Upper lobe of left lung (tissue), 6 donors: Measurements from ENCODE around the gene UCN2. TPM values are rescaled to one million over a fixed set of nuclear protein-coding genes. Genes with fewer than 3 reads are reported as not detected.

Experiments
- ATAC-seq, 2 donors: fragments of 200-7000 bp; cut with Tn5 transposase; one replicate each; pipeline ENCODE4 v1.9.1; 2022; ENCODE audit warnings: mild to moderate bottlenecking in 2 of 2, moderate library complexity in 2 of 2; ENCODE audit not compliant: low FRiP score in 2 of 2
- DNase-seq, 2 donors: peaks; one replicate each; pipeline ENCODE4 v3.0.0-alpha.2; 2019 to 2020
- H3K27ac ChIP-seq, 4 donors: fragments of 200-600 bp; sonication (generic); one replicate each; pipeline ENCODE4 v1.5.1; 2016 to 2019
- H3K27me3 ChIP-seq, 4 donors: fragments of 200-600 bp; sonication (generic); one replicate each; pipeline ENCODE4 v1.5.1; 2017 to 2019
- H3K36me3 ChIP-seq, 4 donors: fragments of 200-600 bp; sonication (generic); one replicate each; pipeline ENCODE4 v1.5.1; 2016 to 2019
- H3K4me1 ChIP-seq, 4 donors: fragments of 200-600 bp; sonication (generic); one replicate each; pipeline ENCODE4 v1.5.1; 2018 to 2019
- H3K4me3 ChIP-seq, 4 donors: fragments of 200-600 bp; sonication (generic); one replicate each; pipeline ENCODE4 v1.5.1; 2017 to 2019; ENCODE audit warnings: mild to moderate bottlenecking in 2 of 4, moderate library complexity in 1 of 4
- H3K9me3 ChIP-seq, 4 donors: fragments of 200-600 bp; sonication (generic); one replicate each; pipeline ENCODE4 v1.5.1; 2018 to 2019
- CTCF ChIP-seq, 6 experiments: fragments of 450-650 bp in 4 of 6; fragments of 200-600 bp in 2 of 6; sonication (generic) in 2 of 6; IDR thresholded peaks; one replicate each; pipeline ENCODE4 v1.5.1; 2016 to 2019; ENCODE audit warnings: antibody characterized with exemption in 6 of 6
- EP300 ChIP-seq, 4 donors: sonication (generic); formaldehyde crosslinking; IDR thresholded peaks; one replicate each; pipeline ENCODE4 v1.5.1; 2017; ENCODE audit warnings: antibody characterized with exemption in 4 of 4, control low read depth in 2 of 4
- POLR2A ChIP-seq, 4 donors: fragments of 450-650 bp; IDR thresholded peaks; one replicate each; pipeline ENCODE4 v1.5.1; 2016 to 2017; ENCODE audit warnings: antibody characterized with exemption in 4 of 4, mild to moderate bottlenecking in 2 of 4
- POLR2AphosphoS5 ChIP-seq, 2 donors: sonication (generic); formaldehyde crosslinking; IDR thresholded peaks; one replicate each; pipeline ENCODE4 v1.5.1; 2017; ENCODE audit warnings: antibody characterized with exemption in 2 of 2
- WGBS, 2 donors: methylation state at CpG; one replicate each; pipeline ENCODE4 v1.1.5; 2017 to 2018; 5-methylcytosine and 5-hydroxymethylcytosine counted together
- total RNA-seq, 6 donors: library from RNA; depleted of rRNA in 4 of 6; stranded (reverse); fragments of >200 nt in 4 of 6; gene quantifications; one replicate each; pipeline versions ENCODE4 v1.1.0 to v1.2.1, GENCODE V29; 2016 to 2021
- donor health status: DM: no; HTN: no; CAD: no; lungs with moderate emphysema.
- donor health status: DM: no; HTN: yes; CAD: no; lungs with severe emphysema.

The UCN2 gene
- total RNA-seq, 6 donors from 2014 or later, result not detected

GRCh38 chr3:48572517-48572916, 8.9 kb upstream of the UCN2 start:
- peak in 1 of 2 donors; percentile 22 for DNase-seq
- Histone ChIP-seq H3K9me3 (no peaks in the 10 kb centered on the region), H3K4me1 (no peaks in the 10 kb centered on the region), H3K4me3 (no peak overlapping the region), H3K27ac (no peak overlapping the region), H3K27me3 (no peaks in the 10 kb centered on the region), H3K36me3 (no peaks in the 10 kb centered on the region)
- no peak for ATAC-seq
- no peak for TF ChIP-seq EP300 (IDR thresholded peaks at IDR 0.05)
- TF ChIP-seq CTCF (IDR thresholded peaks at IDR 0.05), result no peak
- no peak for TF ChIP-seq POLR2A (IDR thresholded peaks at IDR 0.05)
- TF ChIP-seq POLR2AphosphoS5 (IDR thresholded peaks at IDR 0.05), result no peak
- WGBS, 2 donors, result 85 to 89% methylated on average over 4 to 7 of the region's 7 CpGs

GRCh38 chr3:48571938-48572337, 8.4 kb upstream of the UCN2 start:
- H3K4me1 ChIP-seq, result no peaks in the 10 kb centered on the region
- WGBS, 2 donors, result 88% methylated on average over 12 of the region's 12 CpGs
- H3K9me3 ChIP-seq, result no peaks in the 10 kb centered on the region
- DNase-seq (peak in 1 of 2 donors; percentile 56), ATAC-seq (no peak)
- no peak overlapping the region for H3K4me3 ChIP-seq
- H3K27me3 ChIP-seq, result no peaks in the 10 kb centered on the region
- TF ChIP-seq POLR2A (IDR thresholded peaks at IDR 0.05), result no peak
- no peak for TF ChIP-seq POLR2AphosphoS5 (IDR thresholded peaks at IDR 0.05)
- TF ChIP-seq CTCF (IDR thresholded peaks at IDR 0.05), result no peak
- TF ChIP-seq EP300 (IDR thresholded peaks at IDR 0.05), result no peak
- H3K27ac ChIP-seq, result no peak overlapping the region
- no peaks in the 10 kb centered on the region for H3K36me3 ChIP-seq

DNA sequence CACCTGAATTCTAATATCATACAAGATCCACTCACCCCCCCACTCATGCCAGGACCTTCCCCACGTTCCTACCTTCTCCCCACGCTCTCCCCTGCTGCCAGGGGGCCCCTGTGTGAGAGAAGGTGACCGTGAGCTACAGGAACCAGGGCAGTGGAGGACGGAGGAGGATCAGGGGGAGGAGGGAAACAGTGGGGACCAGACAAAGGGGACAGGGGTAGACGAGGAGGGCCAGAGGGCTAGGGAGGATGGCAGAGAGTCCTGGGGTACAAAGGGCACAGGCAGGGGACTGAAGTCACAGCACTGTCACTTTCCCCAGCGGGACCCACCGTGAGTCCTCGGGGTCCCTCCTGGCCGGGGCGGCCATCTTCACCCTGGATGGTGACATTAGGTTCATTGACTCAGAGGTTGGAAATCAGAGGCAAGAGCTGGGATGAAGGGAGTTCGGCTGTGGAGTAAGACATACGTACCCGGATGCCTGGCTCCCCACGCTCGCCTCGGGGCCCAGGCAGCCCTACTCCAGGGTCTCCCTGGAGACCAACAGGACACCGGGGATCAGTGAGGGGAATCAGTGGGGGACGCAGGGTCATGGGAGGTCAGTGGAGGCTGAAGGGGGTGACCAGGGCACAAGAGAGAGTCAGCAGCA, 6.3 kb upstream of the UCN2 start:
- DNase-seq, result peak in 1 of 2 donors; percentile 70

GRCh38 chr3:48569400-48569799, 5.8 kb upstream of the UCN2 start:
- H3K4me1 ChIP-seq, result peaks cover 0 to 7% (median 2%) of the 10 kb centered on the region in 4 donors
- no peak overlapping the region for H3K4me3 ChIP-seq
- no peaks in the 10 kb centered on the region for H3K36me3 ChIP-seq
- H3K9me3 ChIP-seq, result no peaks in the 10 kb centered on the region
- H3K27ac ChIP-seq, result no peak overlapping the region
- no peak for ATAC-seq
- DNase-seq, result peak in 1 of 2 donors; percentile 60
- no peaks in the 10 kb centered on the region for H3K27me3 ChIP-seq
- 88 to 94% methylated on average over 6 of the region's 10 CpGs for WGBS, 2 donors
- TF ChIP-seq EP300 (IDR thresholded peaks at IDR 0.05) (no peak), POLR2AphosphoS5 (IDR thresholded peaks at IDR 0.05) (no peak), POLR2A (IDR thresholded peaks at IDR 0.05) (no peak), CTCF (IDR thresholded peaks at IDR 0.05) (no peak)

More for the DNA sequence above, 6.3 kb upstream of the UCN2 start:
- 89 to 91% methylated on average over 18 of the region's 18 CpGs for WGBS, 2 donors
- TF ChIP-seq POLR2A (IDR thresholded peaks at IDR 0.05) (no peak), POLR2AphosphoS5 (IDR thresholded peaks at IDR 0.05) (no peak), CTCF (IDR thresholded peaks at IDR 0.05) (no peak), EP300 (IDR thresholded peaks at IDR 0.05) (no peak)
- ATAC-seq, result no peak
- Histone ChIP-seq H3K9me3 (no peaks in the 10 kb centered on the region), H3K27me3 (no peaks in the 10 kb centered on the region), H3K4me3 (no peak overlapping the region), H3K4me1 (peaks cover 0 to 7% (median 2%) of the 10 kb centered on the region in 4 donors), H3K27ac (no peak overlapping the region), H3K36me3 (no peaks in the 10 kb centered on the region)

GRCh38 chr3:48568476-48568875, 4.9 kb upstream of the UCN2 start:
- WGBS, 2 donors, result 85 to 100% methylated on average over 2 to 7 of the region's 7 CpGs
- H3K4me1 ChIP-seq, result peaks cover 0 to 9% (median 4%) of the 10 kb centered on the region in 4 donors
- TF ChIP-seq POLR2A (IDR thresholded peaks at IDR 0.05), result no peak
- ATAC-seq, result no peak
- H3K4me3 ChIP-seq, result no peak overlapping the region
- peak in 1 of 2 donors; percentile 59 for DNase-seq
- no peak overlapping the region for H3K27ac ChIP-seq
- H3K36me3 ChIP-seq, result no peaks in the 10 kb centered on the region
- no peaks in the 10 kb centered on the region for H3K9me3 ChIP-seq
- no peaks in the 10 kb centered on the region for H3K27me3 ChIP-seq
